ENCODE data around the gene IGFBP5. TPM values are rescaled to one million over a fixed set of nuclear protein-coding genes. Genes with fewer than 3 reads are reported as not detected.

IGFBP5 gene
- polyA plus RNA-seq, 1 experiment, result 3,867 TPM

GRCh38 chr2:216672466-216672865 lies 22.9 kb downstream of the IGFBP5 start:
- Histone ChIP-seq H3K27ac (ENCODE audit: low read depth, low read length) (peak overlapping the region; percentile 61), H3K27me3 (ENCODE audit: control insufficient read depth, insufficient read depth, low read length) (no peaks in the 10 kb centered on the region), H3K9me3 (ENCODE audit: control insufficient read depth, insufficient read depth, low read length) (no peaks in the 10 kb centered on the region; the same call in 1 of the 2 replicates), H3K4me3 (ENCODE audit: low read depth, low read length) (no peak overlapping the region)
- CTCF ChIA-PET, result no interaction called here
- TF ChIP-seq, protein P1, sequence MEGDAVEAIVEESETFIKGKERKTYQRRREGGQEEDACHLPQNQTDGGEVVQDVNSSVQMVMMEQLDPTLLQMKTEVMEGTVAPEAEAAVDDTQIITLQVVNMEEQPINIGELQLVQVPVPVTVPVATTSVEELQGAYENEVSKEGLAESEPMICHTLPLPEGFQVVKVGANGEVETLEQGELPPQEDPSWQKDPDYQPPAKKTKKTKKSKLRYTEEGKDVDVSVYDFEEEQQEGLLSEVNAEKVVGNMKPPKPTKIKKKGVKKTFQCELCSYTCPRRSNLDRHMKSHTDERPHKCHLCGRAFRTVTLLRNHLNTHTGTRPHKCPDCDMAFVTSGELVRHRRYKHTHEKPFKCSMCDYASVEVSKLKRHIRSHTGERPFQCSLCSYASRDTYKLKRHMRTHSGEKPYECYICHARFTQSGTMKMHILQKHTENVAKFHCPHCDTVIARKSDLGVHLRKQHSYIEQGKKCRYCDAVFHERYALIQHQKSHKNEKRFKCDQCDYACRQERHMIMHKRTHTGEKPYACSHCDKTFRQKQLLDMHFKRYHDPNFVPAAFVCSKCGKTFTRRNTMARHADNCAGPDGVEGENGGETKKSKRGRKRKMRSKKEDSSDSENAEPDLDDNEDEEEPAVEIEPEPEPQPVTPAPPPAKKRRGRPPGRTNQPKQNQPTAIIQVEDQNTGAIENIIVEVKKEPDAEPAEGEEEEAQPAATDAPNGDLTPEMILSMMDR (IDR thresholded peaks at IDR 0.05; ENCODE audit: low read depth, low read length), result no peak
- DNase-seq (ENCODE audit: low read depth, low spot score), result no peak
- POLR2A ChIA-PET, result interaction anchor here (0.6 to 1.2 kb wide), 2 partner anchors 450 to 512 kb away, joined by 3 to 9 read pairs; no protein-coding TSS in a partner anchor

DNA sequence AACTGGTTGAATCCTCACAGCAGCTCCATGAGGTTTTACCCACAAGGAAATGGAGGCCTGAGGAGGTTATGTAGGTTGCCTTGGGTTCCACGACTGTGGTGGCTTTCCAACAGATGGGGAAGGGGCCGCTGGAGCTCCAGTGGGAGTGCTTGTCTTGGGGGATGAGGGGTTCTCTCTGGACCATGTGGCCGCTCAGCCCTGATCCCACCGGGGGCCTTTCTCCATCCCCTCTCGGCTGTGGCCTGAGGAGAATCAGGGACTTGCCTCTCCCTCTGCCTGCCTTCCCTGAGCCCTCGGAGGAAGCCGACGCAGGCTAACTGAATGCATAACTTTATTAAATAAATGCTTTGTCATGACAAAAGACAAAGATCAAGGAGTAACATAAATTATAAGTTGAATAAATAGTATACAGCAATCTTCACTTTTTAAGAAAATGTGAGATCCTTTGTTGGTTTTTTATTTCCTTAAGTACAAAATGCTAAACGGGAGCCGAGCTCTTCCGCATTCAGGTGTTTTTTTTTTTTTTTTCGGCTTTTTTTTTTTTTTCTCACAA lies 23.5 kb downstream of the IGFBP5 start:
- no peak overlapping the region for H3K4me3 ChIP-seq (ENCODE audit: low read depth, low read length)
- TF ChIP-seq, protein P1 (IDR thresholded peaks at IDR 0.05; ENCODE audit: low read depth, low read length), result no peak
- DNase-seq (ENCODE audit: low read depth, low spot score), result no peak
- no peaks in the 10 kb centered on the region; the same call in 1 of the 2 replicates for H3K9me3 ChIP-seq (ENCODE audit: control insufficient read depth, insufficient read depth, low read length)
- H3K27ac ChIP-seq (ENCODE audit: low read depth, low read length), result peak overlapping the region; percentile 52
- no peaks in the 10 kb centered on the region for H3K27me3 ChIP-seq (ENCODE audit: control insufficient read depth, insufficient read depth, low read length)
- ChIA-PET CTCF (no interaction called here), POLR2A (interaction anchor here (0.6 to 1.2 kb wide), 4 partner anchors 153 to 1041 kb away, joined by 3 to 9 read pairs (median 6); no protein-coding TSS in a partner anchor)

- no peaks in the 10 kb centered on the region for H3K27me3 ChIP-seq (ENCODE audit: control insufficient read depth, insufficient read depth, low read length)
- CTCF ChIA-PET, result no interaction called here
- no peaks in the 10 kb centered on the region; the same call in 1 of the 2 replicates for H3K9me3 ChIP-seq (ENCODE audit: control insufficient read depth, insufficient read depth, low read length)
- H3K27ac ChIP-seq (ENCODE audit: low read depth, low read length), result peak overlapping the region; percentile 61
- POLR2A ChIA-PET, result no interaction called here
- TF ChIP-seq, protein P1 (IDR thresholded peaks at IDR 0.05; ENCODE audit: low read depth, low read length), result no peak
- DNase-seq (ENCODE audit: low read depth, low spot score), result no peak
- no peak overlapping the region for H3K4me3 ChIP-seq (ENCODE audit: low read depth, low read length)
Observed at GRCh38 chr2:216671081-216671411, 24.3 kb downstream of the IGFBP5 start.

- Histone ChIP-seq H3K4me3 (ENCODE audit: low read depth, low read length) (no peak overlapping the region), H3K9me3 (ENCODE audit: control insufficient read depth, insufficient read depth, low read length) (no peaks in the 10 kb centered on the region; the same call in 1 of the 2 replicates), H3K27ac (ENCODE audit: low read depth, low read length) (peak overlapping the region; percentile 61), H3K27me3 (ENCODE audit: control insufficient read depth, insufficient read depth, low read length) (no peaks in the 10 kb centered on the region)
- CTCF ChIA-PET, result no interaction called here
- TF ChIP-seq, protein P1 (IDR thresholded peaks at IDR 0.05; ENCODE audit: low read depth, low read length), result no peak
- POLR2A ChIA-PET, result interaction anchor here (1.0 kb wide), 1 partner anchor 19 kb away, joined by 3 read pairs; no protein-coding TSS in a partner anchor
- no peak for DNase-seq (ENCODE audit: low read depth, low spot score)
Observed at GRCh38 chr2:216670266-216671080, 24.9 kb downstream of the IGFBP5 start.
